Lower leg skin (tissue), 3 donors: ENCODE measurements around the gene STX16.

ENCODE experiments used
- CTCF ChIP-seq, 3 donors: fragments of 450-650 bp; IDR thresholded peaks; one replicate each; pipeline ENCODE4 v1.5.1; 2016; ENCODE audit warnings: antibody characterized with exemption in 3 of 3, mild to moderate bottlenecking in 3 of 3, moderate library complexity in 2 of 3
- POLR2A ChIP-seq, 2 donors: fragments of 450-650 bp; IDR thresholded peaks; one replicate each; pipeline ENCODE4 v1.6.1; 2016 to 2017; ENCODE audit warnings: antibody characterized with exemption in 2 of 2, mild to moderate bottlenecking in 1 of 2, moderate library complexity in 1 of 2

- TF ChIP-seq POLR2A (IDR thresholded peaks at IDR 0.05) (no peak), CTCF (IDR thresholded peaks at IDR 0.05) (no peak)
These were observed 34.7 kb upstream of the STX16 start for GRCh38 chr20:58616411-58616810.
